Bone marrow (tissue), 2 donors: ENCODE data around the gene VWA3B.
"Not testable (repeated sequence)": the region's sequence is repeated elsewhere in the genome, so short reads cannot be mapped to it uniquely, and the experiment has no call there.

Experiments used
- DNase-seq, 2 donors: peaks; one replicate each; lab custom pipeline; 2025; lab: John Stamatoyannopoulos, UW

The VWA3B gene

DNA sequence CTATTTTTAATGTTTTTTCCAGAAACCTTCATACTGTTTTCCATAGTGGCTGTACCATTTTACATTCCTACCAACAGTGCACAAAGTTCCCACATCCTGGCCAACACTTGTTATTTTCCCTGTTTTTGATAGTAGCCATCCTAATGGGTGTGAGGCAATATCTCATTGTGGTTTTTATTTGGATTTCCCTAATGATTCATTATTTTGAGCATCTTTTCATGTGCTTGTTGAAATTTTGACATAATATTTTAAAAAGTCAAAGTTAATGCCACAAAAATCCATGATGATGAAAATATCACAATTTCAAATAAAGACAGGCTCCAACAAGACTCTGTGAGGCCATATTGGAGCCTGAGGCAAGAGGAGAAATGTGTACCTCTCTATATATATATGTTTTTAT is 50.2 kb downstream of the VWA3B start:
- DNase-seq = no peak

DNA sequence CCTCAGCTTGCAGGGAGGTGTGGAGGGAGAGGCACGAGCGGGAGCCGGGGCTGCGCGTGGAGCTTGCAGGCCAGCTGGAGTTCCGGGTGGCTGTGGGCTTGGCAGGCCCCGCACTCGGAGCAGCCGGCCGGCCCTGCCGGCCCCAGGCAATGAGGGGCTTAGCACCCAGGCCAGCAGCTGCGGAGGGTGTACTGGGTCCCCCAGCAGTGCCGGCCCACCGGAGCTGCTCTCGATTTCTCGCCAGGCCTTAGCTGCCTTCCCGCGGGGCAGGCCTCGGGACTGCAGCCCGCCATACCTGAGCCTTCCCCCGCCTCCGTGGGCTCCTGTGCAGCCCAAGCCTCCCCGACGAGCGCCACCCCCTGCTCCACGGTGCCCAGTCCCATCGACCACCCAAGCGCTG is 52.0 kb downstream of the VWA3B start:
- not testable (repeated sequence) for DNase-seq

DNA sequence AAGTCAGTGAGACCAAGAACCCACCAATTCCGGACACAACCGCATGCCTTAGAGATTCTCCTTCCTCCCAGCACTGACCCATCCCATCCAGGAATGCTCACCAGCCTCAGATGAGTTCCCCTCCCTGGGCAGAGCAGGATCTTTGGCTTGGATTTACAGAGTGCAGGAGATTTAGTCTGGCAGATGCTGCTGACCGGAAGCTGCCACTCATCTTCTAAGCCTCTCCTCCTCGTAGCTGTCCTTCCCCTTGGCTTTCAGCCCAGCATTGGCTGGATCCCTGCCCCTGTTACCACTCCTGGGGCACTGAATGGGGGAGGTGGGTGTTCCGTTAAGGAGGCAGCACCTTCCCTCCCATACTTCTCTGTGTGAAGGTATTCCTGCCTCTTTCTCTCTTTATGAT is 53.2 kb downstream of the VWA3B start:
- no peak for DNase-seq

DNA sequence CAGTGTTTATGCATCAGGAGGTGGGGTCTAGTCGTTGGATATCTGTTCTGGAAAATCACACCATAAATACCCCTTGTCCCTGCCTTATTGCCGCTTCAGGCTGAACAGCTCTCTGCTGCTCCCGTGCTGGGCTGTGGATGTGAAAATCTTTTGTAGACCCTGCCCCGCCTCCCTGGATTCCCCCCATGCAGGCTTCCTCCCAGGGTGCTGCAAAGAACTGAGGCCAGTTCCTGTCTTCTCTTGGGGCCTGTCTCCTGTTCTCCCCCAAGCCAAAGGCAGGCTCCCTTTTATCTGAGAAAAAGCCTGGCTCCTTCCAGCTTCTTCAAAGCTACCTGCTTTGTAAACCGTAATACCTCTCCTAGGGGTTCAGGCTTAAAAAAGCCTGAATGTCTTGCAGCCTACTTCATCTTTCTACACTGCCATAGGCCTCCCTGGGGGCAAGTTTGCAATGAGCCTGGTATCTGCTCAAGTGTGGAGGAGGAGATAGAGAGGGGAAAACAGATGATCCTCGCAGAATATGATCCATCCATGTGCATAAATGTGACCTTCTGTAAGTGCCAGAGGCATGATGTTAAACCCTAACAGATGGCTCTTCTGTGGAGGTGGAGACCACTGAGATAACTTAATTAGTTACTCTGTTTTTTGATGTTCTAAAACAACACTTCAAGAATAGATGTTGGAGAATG is 55.3 kb downstream of the VWA3B start:
- DNase-seq = no peak

DNA sequence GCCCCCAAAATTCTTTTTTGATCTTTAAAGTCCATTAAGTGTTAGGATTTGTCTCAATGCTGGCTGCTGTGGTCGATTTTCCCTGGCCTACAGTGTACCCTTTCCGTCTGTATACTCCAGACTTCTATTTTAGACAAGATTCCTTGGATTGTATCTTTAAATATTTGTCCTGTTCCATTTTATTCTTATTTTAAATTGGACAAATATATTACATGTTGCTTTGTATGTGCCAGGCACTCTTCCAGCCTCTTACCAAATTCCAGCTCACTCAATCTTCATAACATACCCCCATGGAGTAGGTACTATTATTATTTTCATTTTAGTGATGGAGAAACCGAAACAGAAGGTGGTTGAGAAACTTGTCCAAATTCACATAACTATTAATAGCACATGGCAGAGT is 58.1 kb downstream of the VWA3B start:
- no peak for DNase-seq

DNA sequence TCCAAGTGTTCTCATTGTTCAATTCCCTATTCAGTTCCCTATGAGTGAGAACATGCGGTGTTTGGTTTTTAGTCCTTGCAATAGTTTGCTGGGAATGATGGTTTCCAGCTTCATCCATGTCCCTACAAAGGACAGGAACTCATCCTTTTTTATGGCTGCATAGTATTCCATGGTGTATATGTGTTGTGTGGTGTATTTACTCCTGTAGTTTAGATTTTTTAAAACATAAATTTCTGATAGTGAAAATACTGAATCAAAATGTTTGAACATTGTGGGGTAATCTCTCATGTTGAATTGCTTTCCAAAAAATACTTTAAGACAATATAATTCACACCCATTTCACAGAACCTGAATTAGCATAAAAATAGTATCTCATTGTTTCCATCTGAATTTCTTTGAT is 60.9 kb downstream of the VWA3B start:
- not testable (repeated sequence) for DNase-seq

DNA sequence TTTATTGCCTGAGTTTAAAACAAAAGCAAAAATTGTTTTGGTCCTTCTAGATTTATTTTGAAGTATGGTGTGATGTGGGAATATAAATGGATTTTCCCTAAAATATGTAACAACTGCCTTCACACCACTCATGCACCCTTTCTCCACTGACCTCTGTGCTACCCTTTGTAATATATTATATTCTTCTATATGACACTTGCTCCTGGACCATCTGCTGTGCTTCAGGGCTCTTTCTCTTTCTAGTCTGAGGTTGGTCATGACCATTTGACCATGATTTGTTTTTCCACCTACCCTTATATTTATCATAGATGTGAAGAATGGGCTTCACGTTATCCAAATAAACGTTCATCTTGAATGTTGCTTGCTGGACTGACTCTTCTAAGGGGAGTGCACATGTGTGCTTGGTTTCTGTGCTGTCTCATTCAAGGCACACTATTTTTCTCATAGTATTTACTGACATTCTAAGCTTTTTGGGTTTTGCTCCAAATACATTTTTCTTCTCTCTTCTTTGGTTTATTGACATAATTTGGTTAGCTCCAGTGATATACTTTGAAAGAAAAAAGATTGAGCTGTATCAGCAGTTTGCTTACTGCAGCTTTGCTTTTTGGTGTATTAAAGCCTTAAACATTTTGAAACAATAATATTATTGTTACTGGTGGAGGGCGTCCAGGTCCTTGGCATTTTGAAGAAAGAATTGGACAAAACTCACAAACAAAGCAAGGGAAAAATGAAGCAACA is 61.8 kb downstream of the VWA3B start:
- no peak for DNase-seq

DNA sequence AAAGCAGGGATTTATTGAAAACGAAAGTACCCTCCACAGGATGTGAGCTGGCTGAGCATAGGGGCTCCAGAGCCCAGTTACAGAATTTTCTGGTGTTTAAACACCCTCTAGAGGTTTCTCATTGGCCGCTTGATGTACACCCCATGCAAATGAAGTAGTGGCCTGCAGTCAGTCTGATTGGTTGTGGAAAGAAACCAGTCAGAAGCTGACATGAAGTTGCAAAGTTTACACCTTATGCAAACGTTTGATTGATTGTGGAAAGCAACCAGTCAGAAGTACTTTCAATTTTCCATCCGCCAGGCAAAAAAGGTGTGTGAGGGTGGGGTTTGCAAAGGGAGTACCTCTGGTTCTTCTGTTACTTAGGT is 62.3 kb downstream of the VWA3B start:
- DNase-seq = no peak

DNA sequence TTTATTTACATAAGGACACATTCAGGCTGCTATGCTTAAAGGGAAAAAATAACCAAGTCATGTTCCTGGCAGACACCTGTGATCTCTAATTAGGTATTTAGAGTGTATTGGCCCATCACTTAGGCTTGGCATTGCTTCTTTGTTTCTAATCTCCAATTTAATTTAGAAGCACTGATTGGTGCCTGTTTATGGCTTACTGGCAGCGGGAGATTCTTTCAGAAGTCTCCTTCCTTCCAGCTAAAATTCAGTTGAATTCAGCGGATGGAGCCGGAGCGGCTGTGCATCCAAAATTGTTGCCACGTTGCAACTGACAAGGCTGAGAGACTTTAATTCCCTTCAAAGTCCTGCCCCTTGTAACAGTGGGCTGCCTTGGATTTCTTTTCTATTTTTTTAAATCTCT is 66.5 kb downstream of the VWA3B start:
- no peak for DNase-seq

DNA sequence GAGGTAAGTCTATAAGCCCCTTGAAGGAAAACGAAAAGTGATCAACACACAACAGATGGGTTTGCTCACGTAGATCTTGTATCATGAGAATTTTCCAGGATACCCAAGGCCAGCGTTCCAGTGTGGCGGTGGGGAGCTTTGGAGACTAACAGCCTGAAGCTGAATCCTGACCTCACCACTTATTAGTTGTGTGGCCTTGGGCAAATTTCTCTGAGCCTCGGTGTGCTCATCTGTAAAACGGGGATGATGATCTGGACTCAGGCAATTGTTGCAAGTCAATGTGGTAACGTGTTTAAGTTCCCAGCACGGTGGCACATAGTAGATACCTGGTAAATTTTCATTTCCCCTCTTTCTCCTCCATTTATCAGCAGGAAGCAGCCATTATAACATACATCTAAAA is 68.3 kb downstream of the VWA3B start:
- DNase-seq = no peak

DNA sequence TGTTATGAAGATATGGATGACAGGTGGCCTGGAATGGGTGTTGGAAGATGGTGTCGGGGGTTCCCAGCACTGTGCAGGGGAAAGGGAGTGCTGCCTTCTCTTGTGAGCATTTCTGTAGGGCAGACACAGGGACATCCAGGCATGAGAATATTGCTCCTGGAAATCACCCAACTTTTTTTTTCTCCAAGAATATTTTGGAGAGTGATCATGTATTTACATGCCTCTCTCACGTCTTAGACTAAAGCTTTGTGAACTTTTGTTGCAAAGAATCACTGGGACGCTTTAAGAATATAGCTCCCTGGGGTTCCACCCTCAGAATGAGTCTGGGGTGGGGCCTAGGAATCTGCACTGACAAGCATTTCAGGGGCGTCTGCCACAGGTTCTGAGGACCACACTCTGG is 68.7 kb downstream of the VWA3B start:
- no peak for DNase-seq

DNA sequence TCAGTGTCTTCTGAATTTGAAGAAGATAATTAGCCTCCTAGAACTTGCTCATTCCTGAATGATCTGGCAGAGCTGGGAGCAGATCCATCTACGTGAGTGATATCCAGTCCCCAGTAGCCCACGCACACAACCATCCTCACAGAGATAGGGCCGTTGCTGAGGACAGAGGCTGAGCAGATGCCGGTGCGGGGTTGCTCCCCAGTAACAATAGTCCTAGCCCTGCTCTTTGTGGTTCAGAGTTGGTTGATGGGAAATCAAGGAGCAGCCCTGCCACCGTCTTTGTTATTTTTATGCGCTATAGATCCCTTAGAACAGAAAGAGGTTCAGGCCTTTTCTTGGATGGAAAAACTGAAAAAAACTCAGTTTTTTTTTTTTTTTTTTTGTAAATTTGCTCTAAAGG is 69.3 kb downstream of the VWA3B start:
- DNase-seq = no peak

DNA sequence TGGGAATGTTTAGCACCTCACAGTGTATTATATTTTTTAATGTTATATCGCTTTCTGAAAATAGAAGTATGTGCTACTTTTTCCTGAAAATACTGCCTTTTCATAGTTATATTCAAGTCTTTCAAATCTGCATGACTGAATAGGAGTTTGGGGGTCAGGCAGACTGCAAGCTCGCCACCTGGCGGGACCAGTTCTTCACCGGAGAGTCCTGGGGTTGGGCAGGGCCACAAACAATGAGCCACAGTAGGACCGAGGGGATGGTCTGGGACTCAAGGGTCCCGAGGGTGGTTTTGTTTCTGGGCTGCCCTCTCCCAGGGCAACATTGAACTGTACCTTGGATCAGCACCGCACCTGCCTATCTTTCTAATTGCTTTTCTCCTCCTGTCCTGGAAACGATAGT is 70.6 kb downstream of the VWA3B start:
- no peak for DNase-seq

DNA sequence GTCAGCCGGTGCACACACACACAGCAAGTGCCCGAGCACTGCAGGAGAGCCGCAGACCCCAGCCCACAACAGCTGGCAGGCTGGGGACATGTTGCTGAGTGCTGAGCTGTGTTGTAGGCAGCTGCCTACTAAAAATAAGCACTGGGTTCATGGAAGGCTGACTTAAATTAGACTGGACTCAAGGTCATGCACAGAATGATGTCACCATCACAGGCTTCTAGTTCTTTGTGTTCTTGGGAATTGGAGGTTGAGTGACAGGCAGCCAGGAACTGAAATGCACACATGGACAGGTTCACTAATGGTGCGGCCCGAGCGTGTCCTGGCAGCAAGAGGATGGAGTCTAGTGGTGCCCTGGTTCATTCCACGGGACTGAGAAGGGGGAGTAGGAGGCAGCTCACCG is 71.3 kb downstream of the VWA3B start:
- no peak for DNase-seq

DNA sequence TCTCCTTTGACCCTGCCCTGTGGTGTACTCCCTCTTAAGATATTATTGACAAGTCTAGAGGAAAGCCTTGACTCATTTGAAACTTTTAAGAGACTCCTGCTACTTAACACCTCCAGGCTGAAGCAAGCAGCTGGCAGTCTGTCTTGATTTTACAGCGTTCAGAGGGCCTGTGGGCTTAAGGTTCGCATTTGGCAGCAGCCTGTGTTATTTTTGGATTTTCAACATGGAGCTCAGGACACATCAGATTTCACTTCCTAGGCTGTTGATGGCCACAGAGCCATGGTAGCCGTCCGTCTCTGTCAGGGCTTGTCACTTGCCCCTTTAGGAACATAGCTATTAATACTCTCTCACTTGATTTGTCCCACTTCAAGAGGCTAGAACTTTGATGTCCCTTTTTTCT is 73.6 kb downstream of the VWA3B start:
- no peak for DNase-seq

DNA sequence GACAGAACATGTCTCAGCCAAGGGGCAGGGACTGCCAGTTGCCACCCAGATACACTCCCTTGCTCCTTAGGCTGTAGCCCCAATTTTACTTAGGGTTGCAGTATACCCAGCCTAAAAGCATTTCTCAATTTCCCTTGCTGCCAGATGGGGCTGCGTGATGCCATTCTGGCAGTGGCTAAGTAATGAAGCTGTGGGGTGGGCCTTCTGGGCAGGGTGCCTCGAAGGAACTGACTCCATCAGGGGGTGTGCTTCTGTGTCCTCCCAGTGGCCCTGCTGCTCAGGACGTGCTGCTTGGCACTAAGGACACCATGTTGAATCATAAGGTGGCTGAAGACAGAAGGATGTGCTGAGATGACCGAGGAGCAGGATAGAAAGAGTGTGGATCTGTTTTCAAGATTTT is 74.2 kb downstream of the VWA3B start:
- DNase-seq = no peak

DNA sequence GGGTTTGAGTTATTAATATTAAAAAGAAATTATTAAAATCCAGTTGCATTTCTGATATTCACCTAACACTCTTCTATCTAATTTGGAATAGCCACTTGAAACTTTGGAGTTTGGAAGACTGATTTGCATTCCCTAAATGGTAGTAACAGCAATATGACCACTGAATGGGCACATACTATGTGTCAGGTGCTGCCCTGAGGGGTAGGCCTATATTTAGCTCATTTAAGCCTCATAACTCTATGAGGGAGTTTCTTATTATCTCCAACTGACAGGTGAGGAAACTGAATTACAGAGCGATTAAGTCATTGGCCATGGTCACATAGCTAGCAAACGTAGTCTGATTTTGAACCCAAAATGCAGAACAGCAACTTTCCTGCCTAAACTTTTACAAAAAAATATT is 77.3 kb downstream of the VWA3B start:
- no peak for DNase-seq

DNA sequence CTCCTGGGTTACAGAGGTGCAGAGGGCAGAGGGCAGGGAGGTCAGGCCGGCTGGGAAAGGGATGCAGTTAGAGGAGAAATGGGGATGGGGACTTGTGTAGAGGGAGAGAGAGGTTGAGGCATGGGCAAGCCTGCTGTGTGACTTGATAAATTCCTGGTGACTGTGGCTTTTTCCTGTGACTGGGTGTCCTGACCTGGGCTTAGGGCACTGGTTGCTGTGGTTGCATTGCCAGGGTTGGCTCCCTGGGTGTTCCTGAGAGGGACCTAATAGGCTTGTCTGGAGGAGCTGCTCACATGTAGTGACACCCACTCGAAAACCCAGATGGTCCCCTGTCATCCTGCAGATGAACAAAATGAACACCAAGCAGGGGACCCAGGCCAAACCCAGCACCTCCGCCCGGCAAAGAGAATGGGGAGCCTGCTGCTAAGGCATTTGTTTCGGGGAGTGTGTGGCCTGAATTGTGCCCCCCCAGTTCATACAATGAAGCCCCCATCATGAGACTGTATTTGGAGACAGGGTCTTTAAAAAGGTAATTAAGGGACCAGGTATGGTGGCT is 78.6 kb downstream of the VWA3B start:
- DNase-seq = no peak

DNA sequence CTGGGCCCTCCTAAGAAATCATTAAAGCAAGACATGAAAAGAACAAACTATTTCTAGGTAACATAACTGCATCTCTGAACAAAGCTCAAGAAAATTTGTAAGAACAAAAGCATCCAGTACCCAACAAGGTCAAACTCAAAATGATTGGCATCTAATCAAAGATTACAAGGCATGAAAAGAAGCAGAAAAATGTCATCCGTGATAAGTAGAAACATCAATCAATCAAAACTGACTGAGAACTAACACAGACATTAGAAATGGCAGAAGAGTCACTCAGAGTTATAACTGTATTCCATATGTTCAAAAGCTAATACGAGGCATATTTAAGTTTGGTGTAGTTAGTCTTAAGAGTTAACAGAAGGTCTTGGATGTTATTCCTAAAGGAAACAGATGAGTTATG is 80.9 kb downstream of the VWA3B start:
- DNase-seq = no peak

DNA sequence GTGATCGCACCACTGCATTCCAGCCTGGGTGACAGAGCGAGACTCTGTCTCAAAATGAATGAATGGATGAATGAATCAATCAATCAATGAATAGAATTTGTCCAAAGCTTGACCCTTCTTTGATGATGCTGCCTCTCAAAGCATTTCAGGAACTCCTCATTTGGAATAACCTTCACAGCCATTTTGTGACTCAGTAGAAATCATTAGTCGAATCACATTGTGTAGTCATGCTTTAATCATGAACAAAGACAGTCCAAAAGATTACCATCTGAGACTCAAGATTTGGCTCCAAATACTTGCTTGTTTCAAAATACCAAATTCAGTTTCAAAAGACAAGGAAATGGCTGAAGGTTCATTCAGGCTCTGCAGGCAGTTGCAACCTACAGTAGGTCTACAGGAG is 83.1 kb downstream of the VWA3B start:
- DNase-seq = no peak

DNA sequence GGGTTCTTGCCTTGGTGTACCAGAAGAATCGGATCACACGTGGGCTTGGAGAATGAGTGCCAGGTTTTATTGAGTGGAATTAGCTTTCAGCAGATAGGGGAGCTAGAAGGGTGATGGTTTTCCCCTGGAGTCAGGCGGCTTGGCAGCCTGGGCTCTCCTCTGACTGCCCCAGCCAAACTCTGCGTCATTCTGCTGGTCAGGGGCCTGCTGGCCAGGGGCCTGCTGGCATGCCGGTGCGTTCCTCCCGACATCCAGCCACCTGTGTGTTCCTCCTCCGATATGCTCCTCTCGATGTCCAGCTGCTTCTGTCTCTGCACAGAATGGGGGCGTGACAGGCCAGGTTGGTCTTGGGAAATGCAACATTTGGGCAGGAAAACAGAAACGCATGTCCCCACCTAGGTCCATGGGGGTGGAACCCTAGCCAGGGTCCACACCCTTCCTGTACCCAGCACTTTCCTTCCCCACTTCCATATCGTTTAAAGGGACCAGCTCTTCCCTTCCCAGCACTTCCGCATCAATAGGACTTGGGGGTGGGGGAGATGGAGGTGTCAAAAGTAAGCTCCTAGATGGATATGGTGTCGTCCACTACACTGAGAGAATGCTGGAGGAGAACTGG is 85.3 kb downstream of the VWA3B start:
- no peak for DNase-seq

DNA sequence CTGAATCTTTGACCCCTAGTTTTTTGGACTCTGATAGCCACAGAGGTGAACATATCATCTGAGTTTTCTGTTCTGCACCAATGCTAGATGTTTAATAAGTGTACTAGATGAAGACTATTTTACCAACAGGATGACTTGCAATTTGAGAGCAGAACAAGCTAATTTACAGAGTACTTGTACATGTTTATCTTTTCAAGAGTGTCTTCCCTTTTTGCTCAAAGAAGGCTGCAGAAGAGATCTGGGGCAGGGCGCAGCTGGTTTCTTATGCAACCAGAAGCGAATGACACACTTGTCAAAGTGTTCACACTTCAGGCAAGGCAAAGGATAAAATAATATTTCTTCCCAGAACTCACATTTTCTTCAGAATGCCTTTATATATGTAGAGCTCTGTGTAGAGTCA is 86.0 kb downstream of the VWA3B start:
- DNase-seq = no peak

DNA sequence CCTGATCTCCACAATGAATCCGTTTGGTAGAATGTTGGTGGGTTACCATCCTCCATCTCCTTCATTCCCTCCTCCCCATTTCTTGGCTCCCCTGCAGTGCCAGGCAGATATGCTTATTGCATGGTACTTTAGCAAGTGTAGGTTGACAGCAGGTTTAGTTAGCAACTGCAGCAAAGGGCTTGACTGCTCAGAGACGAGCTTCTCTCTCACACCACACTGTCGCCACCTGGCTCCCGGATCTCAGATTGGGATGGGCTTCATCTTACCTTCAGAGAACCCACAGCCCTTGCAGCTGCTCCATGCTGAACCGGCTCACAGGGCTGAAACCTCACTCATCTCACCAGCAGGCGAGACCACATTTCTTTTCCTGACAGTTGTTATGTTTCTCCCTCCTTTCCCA is 88.8 kb downstream of the VWA3B start:
- no peak for DNase-seq
